BLaER1 (cell line): ENCODE results near the gene C2orf69.
A peak's percentile ranks its signal among the peaks of the same experiment; 100 is the strongest.

Experiments
- H3K27ac ChIP-seq: shearing (Covaris generic); formaldehyde crosslinking; 2 replicates; pipeline ENCODE4 v1.8.1; 2022
- H3K27me3 ChIP-seq: shearing (Covaris generic); formaldehyde crosslinking; 2 replicates; pipeline ENCODE4 v1.8.1; 2022
- H3K36me3 ChIP-seq: shearing (Covaris generic); formaldehyde crosslinking; 2 replicates; pipeline ENCODE4 v1.8.1; 2022
- H3K4me1 ChIP-seq: shearing (Covaris generic); formaldehyde crosslinking; 2 replicates; pipeline ENCODE4 v1.8.1; 2022
- H3K4me2 ChIP-seq: shearing (Covaris generic); formaldehyde crosslinking; 2 replicates; pipeline ENCODE4 v1.8.1; 2022
- H3K4me3 ChIP-seq: shearing (Covaris generic); formaldehyde crosslinking; 2 replicates; pipeline ENCODE4 v1.8.1; 2022
- H3K9ac ChIP-seq: shearing (Covaris generic); formaldehyde crosslinking; 2 replicates; pipeline ENCODE4 v1.8.1; 2022
- H3K9me3 ChIP-seq: shearing (Covaris generic); formaldehyde crosslinking; 2 replicates; pipeline ENCODE4 v1.8.1; 2022
- H4K20me1 ChIP-seq: shearing (Covaris generic); formaldehyde crosslinking; 2 replicates; pipeline ENCODE4 v1.8.1; 2022
- Cebpa-rat ChIP-seq: shearing (Covaris generic); IDR thresholded peaks from 2 replicates; pipeline ENCODE4 v1.8.1; 2022

The C2orf69 gene

GRCh38 chr2:199958014-199958413 is 46.9 kb downstream of the C2orf69 start:
- TF ChIP-seq Cebpa-rat, result no peak

DNA sequence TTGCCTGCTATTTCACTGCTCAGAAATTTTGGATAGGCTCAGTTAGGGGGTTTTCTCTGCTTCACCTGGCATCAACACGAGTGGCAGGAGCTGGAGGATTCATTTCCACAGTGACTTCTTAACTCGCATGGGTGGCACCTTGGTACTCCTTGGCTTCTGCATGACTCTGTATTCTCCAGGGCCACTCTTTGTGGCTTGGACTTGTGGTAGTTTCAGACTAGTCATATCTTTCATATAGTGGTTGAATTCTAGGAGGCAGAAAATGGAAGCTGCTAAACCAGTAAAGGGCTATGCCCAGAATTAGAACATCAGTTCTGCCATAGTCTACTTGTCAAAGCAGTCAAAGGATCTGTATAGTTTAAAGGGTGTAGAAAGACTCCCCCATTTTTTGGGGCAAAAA is 51.1 kb downstream of the C2orf69 start:
- peaks cover 25% of the 10 kb centered on the region; the same call in 1 of the 2 replicates for H4K20me1 ChIP-seq
- TF ChIP-seq Cebpa-rat, result no peak
- H3K4me1 ChIP-seq, result peaks cover 12% of the 10 kb centered on the region
- H3K9ac ChIP-seq, result no peak overlapping the region
- no peak overlapping the region for H3K27ac ChIP-seq
- H3K4me3 ChIP-seq, result no peak overlapping the region
- no peaks in the 10 kb centered on the region for H3K9me3 ChIP-seq
- no peak overlapping the region for H3K4me2 ChIP-seq
- H3K36me3 ChIP-seq, result peaks cover 82% of the 10 kb centered on the region
- H3K27me3 ChIP-seq, result no peaks in the 10 kb centered on the region

More at GRCh38 chr2:199958014-199958413, 46.9 kb downstream of the C2orf69 start:
- Histone ChIP-seq H3K36me3 (peaks cover 51% of the 10 kb centered on the region), H3K4me3 (no peak overlapping the region), H3K9ac (no peak overlapping the region), H3K27me3 (no peaks in the 10 kb centered on the region), H3K4me1 (peaks cover 37% of the 10 kb centered on the region), H4K20me1 (peaks cover 34% of the 10 kb centered on the region; the same call in 1 of the 2 replicates), H3K9me3 (no peaks in the 10 kb centered on the region), H3K27ac (no peak overlapping the region), H3K4me2 (peak overlapping the region; percentile 90)

- Histone ChIP-seq H4K20me1 (0 out of 2 replicates have a peak, but pooled peaks cover 7% of the 10 kb centered on the region), H3K4me2 (no peak overlapping the region), H3K4me3 (no peak overlapping the region), H3K27me3 (no peaks in the 10 kb centered on the region), H3K9me3 (no peaks in the 10 kb centered on the region), H3K4me1 (no peaks in the 10 kb centered on the region), H3K27ac (no peak overlapping the region), H3K9ac (no peak overlapping the region), H3K36me3 (peaks cover 59% of the 10 kb centered on the region)
- no peak for TF ChIP-seq Cebpa-rat
Measured at GRCh38 chr2:199966405-199966804, 55.3 kb downstream of the C2orf69 start.

GRCh38 chr2:199966976-199967375 is 55.9 kb downstream of the C2orf69 start:
- Histone ChIP-seq H3K4me3 (no peak overlapping the region), H3K9me3 (no peaks in the 10 kb centered on the region), H4K20me1 (0 out of 2 replicates have a peak, but pooled peaks cover 6% of the 10 kb centered on the region), H3K9ac (no peak overlapping the region), H3K36me3 (peaks cover 53% of the 10 kb centered on the region), H3K4me1 (no peaks in the 10 kb centered on the region), H3K27ac (no peak overlapping the region), H3K4me2 (no peak overlapping the region), H3K27me3 (no peaks in the 10 kb centered on the region)
- no peak for TF ChIP-seq Cebpa-rat

DNA sequence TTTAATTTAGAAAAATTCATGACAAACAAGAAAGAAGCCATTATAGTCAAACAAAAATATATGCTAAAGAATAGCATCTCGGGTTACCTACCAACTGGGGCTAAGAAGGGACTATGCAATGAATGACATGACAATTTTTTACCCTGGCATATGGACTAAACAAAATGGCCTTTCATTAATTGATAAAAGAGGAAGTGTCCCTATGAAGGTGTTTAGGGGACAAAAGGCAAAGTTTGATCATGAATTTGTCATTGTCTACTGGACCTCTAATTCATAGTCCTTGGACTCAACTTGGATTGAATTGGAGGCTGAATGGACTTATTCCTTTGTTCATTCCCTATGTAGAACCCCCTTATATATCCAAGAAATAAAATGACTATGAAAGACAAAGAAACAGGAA is 57.0 kb downstream of the C2orf69 start:
- Histone ChIP-seq H3K27me3 (no peaks in the 10 kb centered on the region), H3K4me2 (no peak overlapping the region), H4K20me1 (no peaks in the 10 kb centered on the region), H3K36me3 (peaks cover 46% of the 10 kb centered on the region), H3K4me3 (no peak overlapping the region), H3K27ac (no peak overlapping the region), H3K9ac (no peak overlapping the region), H3K9me3 (no peaks in the 10 kb centered on the region), H3K4me1 (no peaks in the 10 kb centered on the region)
- TF ChIP-seq Cebpa-rat, result no peak

- H3K4me2 ChIP-seq, result no peak overlapping the region
- H3K4me3 ChIP-seq, result no peak overlapping the region
- no peak overlapping the region for H3K27ac ChIP-seq
- peaks cover 19% of the 10 kb centered on the region for H3K36me3 ChIP-seq
- no peak for TF ChIP-seq Cebpa-rat
- no peak overlapping the region for H3K9ac ChIP-seq
- H3K27me3 ChIP-seq, result no peaks in the 10 kb centered on the region
- no peaks in the 10 kb centered on the region for H3K4me1 ChIP-seq
- no peaks in the 10 kb centered on the region for H3K9me3 ChIP-seq
- no peaks in the 10 kb centered on the region for H4K20me1 ChIP-seq
Measured at GRCh38 chr2:199972088-199972626, 61.1 kb downstream of the C2orf69 start.

DNA sequence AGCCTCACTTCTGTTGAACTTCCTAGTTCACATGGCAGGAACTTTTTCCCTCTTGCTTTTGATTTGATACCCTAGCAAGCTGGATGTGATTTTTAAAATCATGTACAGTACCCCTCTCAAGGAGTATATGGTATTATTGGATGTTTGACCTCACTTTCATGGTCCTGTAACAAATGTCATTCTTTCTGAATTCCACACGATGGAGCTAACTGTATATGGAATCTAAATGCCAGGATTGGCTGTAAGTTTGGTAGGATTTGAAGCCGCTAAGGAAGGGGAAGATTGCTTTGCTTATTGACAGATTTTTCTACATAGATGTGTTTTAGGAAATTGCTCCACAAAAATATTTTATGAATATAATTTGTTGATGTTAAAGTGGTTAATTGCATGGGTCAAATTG is 62.6 kb downstream of the C2orf69 start:
- H3K9ac ChIP-seq, result no peak overlapping the region
- no peak for TF ChIP-seq Cebpa-rat
- H3K4me1 ChIP-seq, result no peaks in the 10 kb centered on the region
- H3K4me3 ChIP-seq, result no peak overlapping the region
- H3K4me2 ChIP-seq, result no peak overlapping the region
- no peaks in the 10 kb centered on the region for H3K27me3 ChIP-seq
- H3K27ac ChIP-seq, result no peak overlapping the region
- H3K36me3 ChIP-seq, result peaks cover 13% of the 10 kb centered on the region
- no peaks in the 10 kb centered on the region for H3K9me3 ChIP-seq
- no peaks in the 10 kb centered on the region for H4K20me1 ChIP-seq

GRCh38 chr2:199975273-199975895 is 64.3 kb downstream of the C2orf69 start:
- Histone ChIP-seq H3K27ac (no peak overlapping the region), H3K9me3 (no peaks in the 10 kb centered on the region), H3K4me3 (no peak overlapping the region), H3K4me2 (no peak overlapping the region), H3K4me1 (no peaks in the 10 kb centered on the region), H4K20me1 (no peaks in the 10 kb centered on the region), H3K9ac (no peak overlapping the region), H3K27me3 (no peaks in the 10 kb centered on the region), H3K36me3 (peaks cover 4% of the 10 kb centered on the region; the same call in 1 of the 2 replicates)
- no peak for TF ChIP-seq Cebpa-rat
